Uterus (tissue), 4 donors: ENCODE results near the gene MIPOL1. TPM values are rescaled to one million over a fixed set of nuclear protein-coding genes. Genes with fewer than 3 reads are reported as not detected.

Experiments
- DNase-seq, 2 donors: peaks; one replicate each; pipeline ENCODE4 v3.0.0-alpha.2; 2019 to 2020
- H3K27ac ChIP-seq, 2 donors: fragments of 200-600 bp; sonication (generic); 1 replicate in 1 of 2; 2 replicates in 1 of 2; pipeline ENCODE4 v1.5.1; 2016 to 2018
- H3K27me3 ChIP-seq, 2 donors: fragments of 200-600 bp; sonication (generic); one replicate each; pipeline ENCODE4 v1.5.1; 2018 to 2019; ENCODE audit warnings: control low read depth in 1 of 2
- H3K36me3 ChIP-seq, 2 donors: fragments of 200-600 bp; sonication (generic); one replicate each; pipeline ENCODE4 v1.5.1; 2019; ENCODE audit warnings: control low read depth in 1 of 2
- H3K4me1 ChIP-seq, 2 donors: fragments of 200-600 bp; sonication (generic); one replicate each; pipeline ENCODE4 v1.5.1; 2018 to 2019; ENCODE audit warnings: control low read depth in 1 of 2
- H3K4me3 ChIP-seq, 2 donors: fragments of 200-600 bp; sonication (generic); 1 replicate in 1 of 2; 2 replicates in 1 of 2; pipeline ENCODE4 v1.5.1; 2018 to 2019; ENCODE audit warnings: mild to moderate bottlenecking in 1 of 2
- H3K9me3 ChIP-seq, 2 donors: fragments of 200-600 bp; sonication (generic); one replicate each; pipeline ENCODE4 v1.5.1; 2019; ENCODE audit warnings: control low read depth in 1 of 2
- CTCF ChIP-seq, 4 experiments: fragments of 200-600 bp in 2 of 4; fragments of 450-650 bp in 2 of 4; sonication (generic) in 2 of 4; IDR thresholded peaks; one replicate each; pipeline ENCODE4 v1.5.1; 2016 to 2019; ENCODE audit warnings: antibody characterized with exemption in 4 of 4, mild to moderate bottlenecking in 2 of 4, moderate library complexity in 1 of 4
- POLR2A ChIP-seq, 2 donors: fragments of 450-650 bp; IDR thresholded peaks; one replicate each; pipeline ENCODE4 v1.6.1; 2016; ENCODE audit warnings: antibody characterized with exemption in 2 of 2, mild to moderate bottlenecking in 1 of 2, moderate library complexity in 1 of 2
- intact Hi-C: fragments of 100-400 bp; cut with DNase I; formaldehyde crosslinking; loops from one replicate; pipeline ENCODE4 v1.15.1; 2023; ENCODE audit warnings: low total_unique reads
- total RNA-seq, 4 donors: library from RNA; depleted of rRNA in 3 of 4; stranded (reverse); fragments of >200 nt in 3 of 4; gene quantifications; one replicate each; pipeline versions ENCODE4 v1.1.0 to v1.2.4, GENCODE V29; 2014 to 2023
- donor health status: DM: yes; HTN: yes; CAD: no.

Gene MIPOL1
- total RNA-seq, 4 donors from 2014 or later = 22.8 to 52.1 (median 39.4) TPM

- TF ChIP-seq POLR2A (IDR thresholded peaks at IDR 0.05) = no peak
- no peak for TF ChIP-seq CTCF (IDR thresholded peaks at IDR 0.05)
- Histone ChIP-seq H3K27me3 (peaks cover 46 to 88% of the 10 kb centered on the region in 2 donors), H3K9me3 (no peaks in the 10 kb centered on the region), H3K27ac (no peak overlapping the region), H3K4me3 (no peak overlapping the region), H3K36me3 (no peaks in the 10 kb centered on the region), H3K4me1 (peaks cover 0 to 11% of the 10 kb centered on the region in 2 donors)
- no peak for DNase-seq
- intact Hi-C loops = no loop called here
Observed at GRCh38 chr14:37591311-37591940, 393.7 kb downstream of the MIPOL1 start.

- Histone ChIP-seq H3K27me3 (peaks cover 41 to 88% of the 10 kb centered on the region in 2 donors), H3K36me3 (no peaks in the 10 kb centered on the region), H3K27ac (no peak overlapping the region), H3K4me3 (no peak overlapping the region), H3K9me3 (no peaks in the 10 kb centered on the region), H3K4me1 (peaks cover 0 to 11% of the 10 kb centered on the region in 2 donors)
- intact Hi-C loops = no loop called here
- DNase-seq = no peak
- TF ChIP-seq CTCF (IDR thresholded peaks at IDR 0.05) (no peak), POLR2A (IDR thresholded peaks at IDR 0.05) (no peak)
Observed at GRCh38 chr14:37591941-37592481, 394.3 kb downstream of the MIPOL1 start.

GRCh38 chr14:37592482-37593408 lies 395.0 kb downstream of the MIPOL1 start:
- Histone ChIP-seq H3K9me3 (no peaks in the 10 kb centered on the region), H3K4me1 (peaks cover 0 to 11% of the 10 kb centered on the region in 2 donors), H3K27ac (no peak overlapping the region), H3K27me3 (peaks cover 41 to 89% of the 10 kb centered on the region in 2 donors), H3K4me3 (no peak overlapping the region), H3K36me3 (no peaks in the 10 kb centered on the region)
- no peak for DNase-seq
- TF ChIP-seq CTCF (IDR thresholded peaks at IDR 0.05) (no peak), POLR2A (IDR thresholded peaks at IDR 0.05) (no peak)
- intact Hi-C loops = no loop called here

- Histone ChIP-seq H3K27me3 (peaks cover 45 to 89% of the 10 kb centered on the region in 2 donors), H3K4me1 (peaks cover 0 to 18% of the 10 kb centered on the region in 2 donors), H3K27ac (no peak overlapping the region), H3K4me3 (peak overlapping the region in 1 of 2 donors; percentile 25), H3K9me3 (no peaks in the 10 kb centered on the region), H3K36me3 (no peaks in the 10 kb centered on the region)
- no peak for DNase-seq
- TF ChIP-seq CTCF (IDR thresholded peaks at IDR 0.05) (no peak), POLR2A (IDR thresholded peaks at IDR 0.05) (no peak)
- intact Hi-C loops = no loop called here
Observed at GRCh38 chr14:37593511-37594237, 395.9 kb downstream of the MIPOL1 start.
